ENCODE results near the gene CAMTA2.
A peak's percentile ranks its signal among the peaks of the same experiment; 100 is the strongest.

CAMTA2 gene

DNA sequence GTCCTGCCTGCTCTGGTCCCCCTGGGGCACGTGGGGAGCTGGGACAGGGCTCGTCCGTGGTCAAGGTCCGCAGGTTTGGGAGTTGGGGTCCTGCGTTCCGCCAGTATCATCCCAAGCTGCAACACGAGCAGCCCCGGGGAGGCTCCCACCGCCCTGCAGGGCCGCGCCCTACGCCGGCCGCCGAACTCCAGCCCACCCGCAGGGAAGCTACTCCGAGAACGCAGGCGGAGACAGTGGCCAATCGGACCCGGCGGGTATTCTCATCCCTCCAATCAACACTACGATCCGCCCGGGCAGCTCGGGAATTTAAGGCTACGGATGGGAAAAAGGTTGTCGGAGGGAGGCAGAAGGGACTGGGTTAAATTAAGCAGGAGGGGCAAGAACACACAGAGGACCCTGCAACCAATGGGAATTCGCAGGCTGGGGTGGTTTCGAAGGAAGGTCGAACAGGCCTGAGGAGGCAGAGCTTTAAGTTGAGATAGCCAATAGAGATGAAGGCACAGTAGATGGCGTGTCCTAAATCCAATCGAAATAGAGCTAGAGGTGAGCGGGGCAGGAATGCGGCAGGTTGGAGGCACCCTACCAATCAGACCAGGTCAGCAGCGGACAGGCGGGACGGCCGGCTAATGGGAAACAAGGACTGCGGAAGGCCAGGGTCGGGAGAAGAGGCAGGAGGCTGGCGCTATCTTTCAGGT lies 20.5 kb downstream of the CAMTA2 start:
- peak; percentile 92 for DNase-seq

DNA sequence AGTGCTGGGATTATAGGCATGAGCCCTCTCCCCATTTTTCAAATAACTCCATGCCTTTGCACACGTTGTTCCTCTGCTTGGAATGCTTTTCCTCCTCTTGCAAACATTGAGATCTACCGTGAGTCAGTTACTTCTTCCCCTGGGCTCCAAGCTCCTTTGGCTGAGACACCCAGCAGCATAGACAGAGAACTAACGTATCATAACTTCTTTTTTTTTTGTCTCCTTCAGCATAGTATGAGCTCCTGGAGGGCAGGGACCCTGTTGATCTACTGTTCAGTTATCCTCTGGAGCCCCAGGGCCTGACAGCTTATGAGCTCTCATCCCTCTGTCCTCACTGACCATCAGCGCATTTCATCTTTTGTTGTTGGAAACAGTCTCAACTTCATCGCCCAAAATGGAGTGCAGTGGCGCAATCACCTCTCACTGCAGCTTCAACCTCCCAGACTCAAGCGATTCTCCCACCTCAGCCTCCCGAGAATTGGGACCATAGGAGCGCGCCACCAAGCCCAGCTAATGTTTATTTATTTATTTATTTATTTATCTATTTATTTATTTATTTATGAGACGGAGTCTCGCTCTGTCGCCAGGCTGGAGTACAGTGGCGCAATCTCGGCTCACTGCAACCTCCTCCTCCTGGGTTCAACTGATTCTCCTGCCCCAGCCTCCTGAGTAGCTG lies 22.0 kb downstream of the CAMTA2 start:
- DNase-seq, result no peak

GRCh38 chr17:4960279-4960922 lies 27.1 kb downstream of the CAMTA2 start:
- DNase-seq, result no peak

GRCh38 chr17:4959261-4959965 lies 28.1 kb downstream of the CAMTA2 start:
- no peak for DNase-seq

DNA sequence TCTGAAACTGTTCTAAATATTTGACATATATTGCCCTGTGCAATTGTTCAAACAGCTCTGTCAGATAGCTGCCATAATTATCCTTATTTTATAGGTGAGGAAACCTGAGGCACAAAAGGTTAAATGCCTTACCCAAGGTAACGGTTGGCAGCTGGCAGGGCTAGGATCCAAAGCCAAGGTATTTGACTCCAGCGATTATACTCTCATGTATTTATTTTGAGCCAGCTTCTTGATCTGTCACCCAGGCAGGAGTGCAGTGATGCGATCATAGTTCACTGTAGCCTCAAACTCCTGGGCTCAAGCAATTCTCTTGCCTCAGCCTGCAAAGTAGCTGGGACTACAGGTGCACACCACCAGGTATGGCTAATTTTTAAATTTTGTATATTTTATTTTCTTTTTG lies 29.4 kb downstream of the CAMTA2 start:
- DNase-seq, result no peak

DNA sequence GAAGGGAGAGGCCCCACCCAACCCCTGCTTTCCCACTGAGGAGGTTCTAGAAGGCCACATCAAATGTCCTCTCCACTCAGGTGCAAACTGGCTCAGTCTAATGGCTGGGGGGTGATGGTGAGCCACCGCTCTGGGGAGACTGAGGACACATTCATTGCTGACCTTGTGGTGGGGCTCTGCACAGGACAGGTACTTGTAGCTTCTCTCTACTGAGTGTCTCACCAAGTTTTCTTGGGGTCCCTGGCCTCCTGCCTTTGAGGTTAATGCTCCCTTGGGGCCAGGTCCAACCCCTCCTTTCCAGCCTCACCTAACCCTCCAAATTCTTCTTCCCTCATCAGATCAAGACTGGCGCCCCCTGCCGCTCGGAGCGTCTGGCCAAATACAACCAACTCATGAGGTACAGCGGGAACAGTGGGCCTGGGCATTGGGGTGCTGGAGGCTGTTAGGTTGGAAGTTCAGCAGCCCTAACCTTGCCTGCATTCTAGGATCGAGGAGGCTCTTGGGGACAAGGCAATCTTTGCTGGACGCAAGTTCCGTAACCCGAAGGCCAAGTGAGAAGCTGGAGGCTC lies 30.9 kb downstream of the CAMTA2 start:
- DNase-seq, result no peak

GRCh38 chr17:4955091-4955490 lies 32.4 kb downstream of the CAMTA2 start:
- DNase-seq, result no peak

- DNase-seq, result no peak
These were observed 34.0 kb downstream of the CAMTA2 start for GRCh38 chr17:4953451-4953961.

- DNase-seq, result no peak
These were observed 36.0 kb downstream of the CAMTA2 start for GRCh38 chr17:4951486-4951885.

GRCh38 chr17:4950746-4951204 lies 36.7 kb downstream of the CAMTA2 start, which contains the start of gene ENO3:
Gene ENO3 (plus strand): TSS chr17:4951119. CDS start chr17:4951830, 711 bp downstream.
- no peak for DNase-seq

GRCh38 chr17:4950075-4950745 lies 37.3 kb downstream of the CAMTA2 start:
- peak; percentile 51 for DNase-seq

DNA sequence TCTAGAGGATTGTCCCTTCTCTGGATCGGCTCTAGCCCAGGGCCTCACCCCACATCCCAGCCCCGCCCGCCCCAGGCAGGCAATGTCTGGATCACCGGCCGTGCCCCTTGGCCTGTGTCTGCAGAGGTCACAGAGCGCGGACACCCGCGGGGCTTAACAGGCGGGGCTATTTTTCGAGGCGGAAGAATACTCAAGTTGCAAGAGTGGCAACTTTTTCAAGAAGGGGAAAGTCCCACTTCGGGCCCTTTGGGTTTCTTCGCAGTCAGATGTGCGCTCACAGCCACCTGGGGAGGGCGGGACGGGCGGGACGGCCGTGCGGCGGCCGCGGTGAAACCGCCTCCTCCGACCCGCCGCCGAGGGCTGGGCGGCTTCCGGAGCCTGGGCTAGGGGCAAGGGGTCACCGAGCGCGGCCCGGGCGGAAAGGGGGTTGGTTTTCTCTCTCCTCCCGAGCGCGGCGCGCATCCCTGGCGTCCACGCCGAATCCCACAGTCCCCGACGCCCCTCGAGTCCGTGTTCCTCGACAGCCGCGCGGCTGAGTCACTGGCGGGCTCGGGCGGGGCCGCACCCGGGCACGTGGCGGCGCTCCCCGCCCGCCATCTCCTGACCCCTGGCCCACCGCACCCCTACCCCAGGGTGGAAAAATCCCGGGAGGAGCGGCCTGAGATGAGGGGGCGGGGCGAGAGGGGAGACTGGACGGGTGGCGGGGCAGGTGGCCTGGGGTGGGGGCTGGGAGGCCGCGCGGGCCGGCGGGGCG lies 38.0 kb downstream of the CAMTA2 start:
- peak; percentile 68 for DNase-seq

DNA sequence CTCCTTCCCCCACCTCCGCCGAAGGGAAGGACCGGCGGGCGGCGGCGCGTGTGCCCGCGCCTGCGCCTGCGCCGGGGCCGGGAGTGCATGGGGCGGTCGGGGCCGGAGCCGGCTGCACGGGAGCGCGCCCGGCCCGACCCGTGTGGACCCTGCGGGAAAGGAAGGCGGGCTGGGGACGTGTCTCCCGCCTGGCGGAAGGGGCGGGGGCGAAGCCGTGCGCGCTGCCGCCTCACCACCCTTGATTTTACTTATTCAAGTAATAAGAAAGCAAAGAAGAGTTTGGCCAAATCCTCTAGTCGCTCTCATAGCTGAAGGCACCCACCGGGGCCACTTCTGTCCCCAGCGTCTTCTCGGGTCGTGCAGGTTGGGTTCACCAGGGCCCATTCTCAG lies 38.5 kb downstream of the CAMTA2 start:
- DNase-seq, result peak; percentile 67

DNA sequence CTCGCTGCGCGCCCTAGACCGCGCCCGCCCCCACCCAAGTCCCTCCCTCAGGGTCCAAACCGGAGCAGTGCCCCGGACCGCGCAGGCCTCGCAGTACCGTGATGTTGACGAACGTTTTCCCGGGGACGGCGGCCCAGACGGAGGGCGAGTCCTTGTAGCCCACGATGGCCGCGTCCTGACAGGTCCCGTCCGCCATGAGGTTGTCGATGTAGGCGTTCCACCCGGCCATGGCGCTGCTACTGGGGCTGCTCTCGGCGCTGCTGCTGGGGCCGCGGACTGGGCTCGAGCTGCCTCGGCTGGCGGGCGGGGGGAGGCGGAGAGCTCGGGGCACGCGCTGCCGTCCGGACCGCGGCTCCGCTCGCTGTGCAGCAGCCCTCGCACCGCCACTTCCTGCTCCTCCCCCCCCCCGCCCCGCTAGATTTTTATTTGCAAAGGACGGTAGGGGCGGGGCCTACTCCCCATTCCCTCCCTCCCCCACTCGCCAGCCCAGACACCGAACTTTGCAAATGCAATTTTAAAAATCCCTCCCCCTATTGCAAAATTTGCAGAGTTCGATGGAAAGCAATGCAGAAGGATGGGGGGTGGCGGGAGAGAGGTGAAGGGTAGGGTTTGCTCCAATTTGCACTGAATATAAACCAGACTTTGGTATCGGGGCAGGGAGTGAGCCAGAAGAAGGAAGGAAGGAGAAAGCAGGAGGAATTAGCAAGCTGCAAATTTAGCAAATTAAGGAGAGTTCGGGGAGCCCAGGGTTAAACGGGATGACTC lies 39.1 kb downstream of the CAMTA2 start, which contains the start of gene PFN1:
Gene PFN1, minus strand, starts transcription at position 365 of the 765 bp plus-strand sequence. Its CDS starts 136 bp downstream, at position 229.
- DNase-seq, result peak; percentile 89

GRCh38 chr17:4947411-4948165 lies 39.9 kb downstream of the CAMTA2 start:
- DNase-seq, result peak; percentile 65

GRCh38 chr17:4947010-4947410 lies 40.5 kb downstream of the CAMTA2 start:
- no peak for DNase-seq

- no peak for DNase-seq
These were observed 41.0 kb downstream of the CAMTA2 start for GRCh38 chr17:4946312-4946976.

GRCh38 chr17:4945944-4946280 lies 41.6 kb downstream of the CAMTA2 start:
- DNase-seq, result no peak
